ENCODE measurements around the gene VPREB3.

The VPREB3 gene

DNA sequence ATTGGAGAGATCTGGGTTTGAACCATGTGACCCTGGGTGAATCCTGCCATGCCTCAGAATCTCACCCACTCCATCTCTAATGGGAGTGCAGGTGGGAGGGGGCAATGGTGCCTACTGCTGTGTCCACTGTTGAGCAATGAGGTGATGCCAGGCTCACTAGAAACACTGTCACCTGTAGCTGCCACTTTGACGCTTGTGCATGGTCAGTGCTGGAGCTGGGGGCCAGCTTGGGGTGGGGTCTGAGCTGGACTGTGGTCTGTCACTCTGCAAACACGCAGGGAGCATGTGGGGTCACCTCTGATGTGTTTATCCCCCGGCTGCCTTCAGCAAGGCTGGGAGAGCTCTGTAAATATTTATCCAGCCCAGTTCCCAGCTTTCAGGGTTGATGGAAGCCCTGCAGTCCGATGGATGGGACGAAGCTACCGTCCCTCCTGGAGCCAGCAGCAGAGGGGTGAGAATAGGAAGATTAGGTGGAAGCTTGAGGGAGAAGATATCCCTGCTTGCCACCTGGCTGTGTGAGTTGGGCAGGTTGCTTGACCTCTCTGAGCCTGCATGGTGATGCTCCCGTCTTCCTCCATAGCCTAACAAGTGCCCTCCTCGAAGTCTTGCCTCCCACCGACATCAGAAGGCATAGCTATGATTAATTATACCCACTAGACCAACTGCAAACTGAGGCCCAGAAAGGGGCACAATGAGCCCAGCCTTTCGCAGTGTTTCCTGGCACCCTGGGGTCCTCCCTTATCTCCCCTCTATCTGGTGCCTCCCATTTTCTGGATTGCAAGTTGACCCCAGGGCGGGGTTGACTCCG lies 20.1 kb upstream of the VPREB3 start:
- Histone ChIP-seq H3K9me2 (replicated peaks; ENCODE audit: insufficient read depth, low read length) (no peaks in the 10 kb centered on the region), H3K9me3 (ENCODE audit: insufficient read depth, low read length) (no peaks in the 10 kb centered on the region), H3K27me3 (ENCODE audit: low read length) (no peaks in the 10 kb centered on the region), H2AFZ (ENCODE audit: low read depth, low read length, severe bottlenecking) (no peak overlapping the region), H3K79me2 (ENCODE audit: insufficient read depth, low read length) (no peaks in the 10 kb centered on the region), H3K36me3 (ENCODE audit: low read length) (no peaks in the 10 kb centered on the region), H3K27ac (ENCODE audit: low read depth, low read length) (no peak overlapping the region), H3K9ac (ENCODE audit: low read length) (no peak overlapping the region), H3K4me3 (ENCODE audit: insufficient read depth, low read length, poor library complexity, severe bottlenecking) (no peak overlapping the region), H4K20me1 (ENCODE audit: low read depth, low read length) (no peaks in the 10 kb centered on the region), H3K4me2 (ENCODE audit: low read depth, low read length, poor library complexity, severe bottlenecking) (no peak overlapping the region), H3F3A (ENCODE audit: insufficient read depth) (peaks cover 8% of the 10 kb centered on the region)
- no peak for TF ChIP-seq EZH2phosphoT487 (conservative IDR thresholded peaks at IDR 0.05; ENCODE audit: low read length)
- TF ChIP-seq, protein P1, sequence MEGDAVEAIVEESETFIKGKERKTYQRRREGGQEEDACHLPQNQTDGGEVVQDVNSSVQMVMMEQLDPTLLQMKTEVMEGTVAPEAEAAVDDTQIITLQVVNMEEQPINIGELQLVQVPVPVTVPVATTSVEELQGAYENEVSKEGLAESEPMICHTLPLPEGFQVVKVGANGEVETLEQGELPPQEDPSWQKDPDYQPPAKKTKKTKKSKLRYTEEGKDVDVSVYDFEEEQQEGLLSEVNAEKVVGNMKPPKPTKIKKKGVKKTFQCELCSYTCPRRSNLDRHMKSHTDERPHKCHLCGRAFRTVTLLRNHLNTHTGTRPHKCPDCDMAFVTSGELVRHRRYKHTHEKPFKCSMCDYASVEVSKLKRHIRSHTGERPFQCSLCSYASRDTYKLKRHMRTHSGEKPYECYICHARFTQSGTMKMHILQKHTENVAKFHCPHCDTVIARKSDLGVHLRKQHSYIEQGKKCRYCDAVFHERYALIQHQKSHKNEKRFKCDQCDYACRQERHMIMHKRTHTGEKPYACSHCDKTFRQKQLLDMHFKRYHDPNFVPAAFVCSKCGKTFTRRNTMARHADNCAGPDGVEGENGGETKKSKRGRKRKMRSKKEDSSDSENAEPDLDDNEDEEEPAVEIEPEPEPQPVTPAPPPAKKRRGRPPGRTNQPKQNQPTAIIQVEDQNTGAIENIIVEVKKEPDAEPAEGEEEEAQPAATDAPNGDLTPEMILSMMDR (IDR thresholded peaks at IDR 0.05; ENCODE audit: insufficient read depth, low read length, poor library complexity, severe bottlenecking): no peak

DNA sequence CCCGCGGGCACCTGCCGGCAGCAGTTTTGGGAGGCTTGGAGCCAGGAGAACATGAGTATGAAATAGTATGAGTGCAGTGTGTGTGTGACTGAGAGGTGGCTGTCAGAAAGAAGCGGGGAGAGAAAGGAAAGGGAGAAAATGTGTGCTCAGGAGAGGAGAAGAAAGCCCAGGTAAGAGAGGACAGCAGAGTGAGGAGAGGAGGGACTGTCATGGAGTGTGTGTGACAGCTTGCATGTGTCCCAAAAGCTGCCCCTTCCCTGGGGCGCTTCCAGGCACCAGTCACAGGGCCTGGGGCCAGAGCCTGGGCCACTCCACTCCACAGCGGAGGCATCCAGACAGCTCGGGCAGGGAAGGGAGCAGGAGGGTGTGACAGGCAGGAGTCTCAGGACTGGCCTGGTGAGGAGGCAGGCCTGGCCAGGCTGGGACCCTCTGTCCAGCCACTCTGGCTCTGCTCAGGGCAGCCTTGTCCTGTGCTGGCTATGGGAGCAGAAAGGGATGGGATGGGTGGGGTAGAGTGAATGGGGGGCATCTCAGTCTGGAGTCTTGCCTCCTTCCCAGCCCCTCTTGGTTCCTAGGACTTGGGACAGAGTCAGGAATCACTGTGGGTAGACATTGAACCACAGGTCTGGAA lies 19.4 kb upstream of the VPREB3 start:
- no peak overlapping the region for H3K9ac ChIP-seq (ENCODE audit: low read length)
- H3K4me2 ChIP-seq (ENCODE audit: low read depth, low read length, poor library complexity, severe bottlenecking): no peak overlapping the region
- no peak overlapping the region for H3K4me3 ChIP-seq (ENCODE audit: insufficient read depth, low read length, poor library complexity, severe bottlenecking)
- TF ChIP-seq, protein P1 (IDR thresholded peaks at IDR 0.05; ENCODE audit: insufficient read depth, low read length, poor library complexity, severe bottlenecking): no peak
- no peak for TF ChIP-seq EZH2phosphoT487 (conservative IDR thresholded peaks at IDR 0.05; ENCODE audit: low read length)
- H3K9me3 ChIP-seq (ENCODE audit: insufficient read depth, low read length): no peaks in the 10 kb centered on the region
- no peaks in the 10 kb centered on the region for H4K20me1 ChIP-seq (ENCODE audit: low read depth, low read length)
- no peaks in the 10 kb centered on the region for H3K9me2 ChIP-seq (replicated peaks; ENCODE audit: insufficient read depth, low read length)
- H3K79me2 ChIP-seq (ENCODE audit: insufficient read depth, low read length): no peaks in the 10 kb centered on the region
- no peaks in the 10 kb centered on the region for H3K27me3 ChIP-seq (ENCODE audit: low read length)
- H3K36me3 ChIP-seq (ENCODE audit: low read length): no peaks in the 10 kb centered on the region
- H3K27ac ChIP-seq (ENCODE audit: low read depth, low read length): no peak overlapping the region
- H2AFZ ChIP-seq (ENCODE audit: low read depth, low read length, severe bottlenecking): no peak overlapping the region
- peaks cover 8% of the 10 kb centered on the region for H3F3A ChIP-seq (ENCODE audit: insufficient read depth)

DNA sequence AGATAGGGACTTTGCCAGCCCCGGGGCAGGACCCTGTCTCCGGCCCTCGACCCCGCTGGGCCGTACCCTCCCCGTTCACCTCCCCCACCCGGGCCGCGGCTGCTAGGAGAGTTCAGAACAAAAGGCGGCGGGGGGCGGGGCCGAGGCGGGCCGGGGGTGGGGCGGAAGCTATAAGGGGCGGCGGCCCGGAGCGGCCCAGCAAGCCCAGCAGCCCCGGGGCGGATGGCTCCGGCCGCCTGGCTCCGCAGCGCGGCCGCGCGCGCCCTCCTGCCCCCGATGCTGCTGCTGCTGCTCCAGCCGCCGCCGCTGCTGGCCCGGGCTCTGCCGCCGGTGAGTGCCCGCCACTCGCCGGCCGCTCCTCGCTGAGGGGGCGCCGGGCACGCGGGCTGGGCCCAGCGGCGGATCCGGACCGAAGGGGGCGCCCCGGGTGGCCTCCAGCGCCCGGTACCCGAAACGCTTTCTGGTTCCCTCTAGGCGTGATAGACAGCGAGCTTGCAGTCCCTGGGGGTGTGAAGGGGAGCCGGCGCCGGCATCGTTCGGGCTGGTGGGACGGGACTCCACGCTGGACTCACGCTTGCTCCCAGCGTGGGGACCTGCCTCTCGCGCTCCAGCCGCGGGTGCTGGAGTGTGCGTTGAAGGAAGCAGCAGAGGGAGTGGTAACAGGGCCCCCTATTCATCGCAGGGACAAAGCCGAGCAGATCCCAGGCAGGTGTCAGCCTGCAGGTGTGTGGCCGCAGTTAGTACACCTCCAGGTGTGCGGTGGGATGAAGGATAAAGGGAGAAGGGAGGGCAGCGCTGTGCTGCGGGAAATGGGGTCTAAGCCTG lies 18.6 kb upstream of the VPREB3 start, which contains the start of gene MMP11:
Gene MMP11 (plus strand): TSS at position 201 of the 825 bp plus-strand sequence. CDS start 22 bp downstream, at position 223.
- Histone ChIP-seq H3K9ac (ENCODE audit: low read length) (peak within 1 kb of the TSS; percentile 43; the same call in 1 of the 2 replicates), H3K27ac (ENCODE audit: low read depth, low read length) (no peak within 1 kb of the TSS), H3K4me3 (ENCODE audit: insufficient read depth, low read length, poor library complexity, severe bottlenecking) (peak within 1 kb of the TSS; percentile 42), H3K9me2 (replicated peaks; ENCODE audit: insufficient read depth, low read length) (no peaks in the 10 kb centered on the region), H3K4me2 (ENCODE audit: low read depth, low read length, poor library complexity, severe bottlenecking) (peak within 1 kb of the TSS; percentile 67), H3K9me3 (ENCODE audit: insufficient read depth, low read length) (no peaks in the 10 kb centered on the region), H3K36me3 (ENCODE audit: low read length) (no peaks in the 10 kb centered on the region), H3K79me2 (ENCODE audit: insufficient read depth, low read length) (no peaks in the 10 kb centered on the region), H2AFZ (ENCODE audit: low read depth, low read length, severe bottlenecking) (no peak within 1 kb of the TSS), H3F3A (ENCODE audit: insufficient read depth) (peaks cover 8% of the 10 kb centered on the region), H3K27me3 (ENCODE audit: low read length) (no peaks in the 10 kb centered on the region), H4K20me1 (ENCODE audit: low read depth, low read length) (no peaks in the 10 kb centered on the region)
- TF ChIP-seq, protein P1 (IDR thresholded peaks at IDR 0.05; ENCODE audit: insufficient read depth, low read length, poor library complexity, severe bottlenecking): no peak
- no peak for TF ChIP-seq EZH2phosphoT487 (conservative IDR thresholded peaks at IDR 0.05; ENCODE audit: low read length)
